Stimulated activated CD4-positive, alpha-beta T cell treated with anti-CD3 and anti-CD28 coated beads, Interleukin-15, amount 100 ng/mL, for 24 hours (primary cell): ENCODE results near the gene CHST15.
"Not testable (repeated sequence)": the region's sequence is repeated elsewhere in the genome, so short reads cannot be mapped to it uniquely, and the experiment has no call there.

Source experiments
- DNase-seq: peaks from one replicate; pipeline ENCODE4 v3.0.0-alpha.2; 2020

CHST15 gene

GRCh38 chr10:124124123-124124768, 30.8 kb upstream of the CHST15 start:
- DNase-seq, result no peak

GRCh38 chr10:124123156-124123555, 29.8 kb upstream of the CHST15 start:
- no peak for DNase-seq

GRCh38 chr10:124122211-124122610, 28.8 kb upstream of the CHST15 start:
- DNase-seq, result no peak

DNA sequence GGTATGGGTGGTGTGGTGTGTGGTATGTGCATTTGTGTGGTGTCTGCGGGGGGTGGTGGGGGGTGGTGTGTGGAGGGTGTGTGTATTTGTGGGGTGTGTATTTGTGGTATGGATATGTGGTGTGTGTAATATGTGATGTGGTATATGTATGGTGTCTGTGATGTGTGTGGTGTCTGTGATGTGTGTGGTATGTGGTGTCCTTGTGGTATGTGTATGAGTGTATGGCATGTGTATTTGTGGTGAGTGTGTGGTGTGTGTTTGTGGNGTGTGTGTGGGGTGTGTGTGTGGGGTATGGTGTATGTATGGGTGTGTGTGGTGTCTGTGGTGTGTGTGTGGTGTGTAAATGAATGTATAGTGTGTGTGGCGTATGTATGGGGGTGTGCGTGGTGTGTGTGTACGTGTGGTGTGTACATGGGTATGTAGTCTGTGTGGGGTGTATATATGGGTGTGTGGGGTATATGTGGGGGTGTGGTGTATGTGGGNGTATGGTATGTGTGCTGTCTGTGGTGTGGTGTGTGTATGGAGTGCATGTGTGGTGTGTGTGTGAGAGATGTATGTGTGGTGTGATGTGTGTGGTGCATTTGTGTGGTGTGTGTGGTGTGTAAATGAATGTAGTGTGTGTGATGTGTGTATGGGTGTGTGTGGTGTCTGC, 27.1 kb upstream of the CHST15 start:
- no peak for DNase-seq

DNA sequence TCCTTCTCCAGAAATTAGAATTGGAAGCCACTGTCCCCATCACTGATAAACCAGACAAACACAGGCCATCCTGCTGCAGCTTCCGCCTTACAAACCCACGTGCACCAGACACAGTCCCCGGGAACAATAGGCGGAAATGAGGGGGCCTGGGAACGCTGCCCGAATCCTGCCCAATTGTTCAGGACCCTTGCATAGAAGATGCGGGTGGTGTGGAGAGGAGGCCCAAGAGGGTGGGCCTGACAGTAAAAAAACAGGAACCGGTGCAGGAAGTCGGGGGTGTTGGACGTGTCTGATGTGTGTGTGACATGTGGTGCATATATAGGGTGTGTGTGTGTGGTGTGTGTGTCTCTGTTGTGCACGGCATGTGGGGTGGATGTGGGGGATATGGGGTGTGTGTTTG, 26.5 kb upstream of the CHST15 start:
- no peak for DNase-seq

GRCh38 chr10:124119216-124119615, 25.8 kb upstream of the CHST15 start:
- no peak for DNase-seq

GRCh38 chr10:124117833-124118232, 24.4 kb upstream of the CHST15 start:
- no peak for DNase-seq

DNA sequence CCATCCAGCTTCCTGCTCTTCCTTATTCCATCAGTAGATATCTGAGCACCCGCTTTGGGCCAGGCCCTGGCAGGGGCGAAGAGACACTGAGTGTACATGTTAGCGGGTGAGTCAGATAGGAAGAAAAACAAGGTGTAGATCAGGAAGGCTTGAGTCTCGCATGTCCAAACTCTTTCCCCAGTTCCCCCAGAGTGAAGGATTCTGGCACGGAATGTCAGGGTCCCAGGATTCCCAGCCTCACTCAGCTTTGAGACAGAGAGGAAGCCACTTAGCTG, 24.1 kb upstream of the CHST15 start:
- DNase-seq, result no peak

DNA sequence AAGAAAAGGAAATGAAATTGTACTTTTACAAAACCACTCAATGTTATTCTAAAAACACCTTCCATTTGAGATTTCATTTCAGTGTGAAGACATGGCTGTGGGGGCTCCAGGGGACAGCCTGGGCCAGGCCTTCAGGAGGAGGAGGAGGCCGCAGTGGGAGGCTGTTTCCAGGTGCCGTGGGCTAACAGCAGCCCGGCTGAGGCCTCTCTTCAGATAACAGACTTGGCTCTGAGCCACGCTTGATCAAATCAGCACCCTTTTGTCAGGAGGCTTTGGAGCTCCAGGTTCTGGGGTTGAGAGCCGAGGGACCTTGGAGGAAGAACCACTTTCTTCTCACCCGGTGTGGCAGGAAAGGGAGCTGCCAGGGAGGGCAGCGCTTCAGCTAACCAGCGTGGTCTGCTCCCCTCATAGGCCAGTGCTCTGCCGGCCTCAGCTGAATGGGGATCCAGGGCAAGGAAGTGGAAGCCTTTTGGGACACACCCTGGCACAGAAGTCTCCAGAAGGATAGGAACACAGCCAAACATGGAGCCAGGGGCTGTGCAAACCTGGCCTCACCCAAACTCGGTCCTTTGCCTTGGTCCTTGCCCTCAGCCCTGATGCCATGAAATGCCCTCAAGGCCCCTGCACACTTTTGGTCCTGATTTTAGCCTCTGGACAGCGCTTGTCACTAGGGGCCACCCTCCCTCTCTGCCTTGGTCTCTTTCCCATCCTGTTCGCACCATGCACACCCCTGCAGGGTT, 23.5 kb upstream of the CHST15 start:
- no peak for DNase-seq

DNA sequence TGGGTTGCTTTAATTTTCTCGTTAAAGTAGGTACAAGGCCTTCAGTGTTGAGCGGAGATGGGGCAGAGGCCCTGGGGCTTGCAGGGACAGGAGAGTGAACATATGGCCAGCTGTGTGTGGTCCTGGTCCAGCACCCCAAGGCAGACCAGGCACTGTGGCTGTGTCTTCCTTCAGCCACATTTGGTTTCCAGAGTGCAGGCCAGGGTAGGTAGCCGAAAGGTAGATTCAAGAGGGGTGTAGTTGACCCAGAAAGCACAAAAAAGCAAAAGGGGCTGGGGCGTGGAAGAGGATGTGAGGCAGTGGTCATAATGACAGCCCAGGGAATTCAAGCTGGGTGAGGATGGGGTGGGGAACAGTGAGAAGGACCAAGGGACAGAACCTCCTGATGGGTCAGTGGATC, 21.3 kb upstream of the CHST15 start:
- DNase-seq, result no peak

- no peak for DNase-seq
Measured at GRCh38 chr10:124112891-124113580, 19.6 kb upstream of the CHST15 start.

GRCh38 chr10:124110882-124111281, 17.5 kb upstream of the CHST15 start:
- no peak for DNase-seq

- DNase-seq, result no peak
Measured at GRCh38 chr10:124109261-124109660, 15.9 kb upstream of the CHST15 start.

DNA sequence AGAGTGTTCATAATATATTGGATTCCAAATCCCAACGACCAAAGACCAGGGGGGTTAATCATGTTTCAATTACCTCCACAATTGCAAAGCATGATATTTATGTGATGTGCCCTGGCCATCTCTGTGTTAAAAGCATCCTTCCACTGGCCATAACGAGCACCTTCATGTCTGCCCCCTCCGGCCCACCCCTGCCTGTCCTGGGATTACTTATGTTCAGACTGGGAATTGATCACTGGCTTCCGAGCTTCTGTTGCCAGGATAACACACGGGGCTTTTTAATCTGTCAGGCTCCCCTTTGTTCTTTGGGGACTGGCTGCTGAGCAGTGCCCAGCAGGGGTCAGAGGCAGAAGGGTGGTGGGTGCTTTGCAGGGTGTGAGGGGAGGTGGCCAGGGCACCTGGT, 13.7 kb upstream of the CHST15 start:
- no peak for DNase-seq

DNA sequence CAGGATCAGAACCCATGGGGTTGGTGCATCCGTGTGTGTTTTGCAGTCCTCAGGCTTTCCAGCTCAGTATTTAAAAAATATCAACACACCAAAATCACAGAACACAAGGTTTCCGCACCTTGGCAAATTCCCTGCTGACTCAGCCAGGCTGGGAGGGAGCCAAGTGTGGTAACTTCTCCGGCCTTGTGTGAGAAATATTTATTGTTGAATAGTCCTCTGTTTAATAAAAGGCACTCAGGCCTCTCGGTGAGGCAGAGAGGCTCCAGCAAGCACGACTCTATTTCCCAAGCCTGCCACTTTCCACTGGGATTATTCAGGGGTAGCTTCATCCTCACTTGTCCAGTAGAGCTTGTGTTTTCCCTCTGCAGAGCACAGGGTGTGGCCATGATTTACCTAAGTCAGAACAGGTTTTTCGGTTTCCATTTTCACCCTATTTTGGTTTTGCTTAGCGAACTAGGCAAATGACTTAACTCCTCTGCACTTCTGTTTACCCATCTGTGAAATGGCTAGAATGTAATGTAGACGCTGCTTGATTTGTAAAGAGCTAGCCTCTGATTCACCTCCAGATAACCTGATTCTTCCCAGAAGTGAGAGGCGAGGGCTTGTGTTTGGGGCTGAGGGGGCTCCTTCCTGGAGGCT, 13.0 kb upstream of the CHST15 start:
- no peak for DNase-seq

GRCh38 chr10:124105594-124105993, 12.2 kb upstream of the CHST15 start:
- no peak for DNase-seq

DNA sequence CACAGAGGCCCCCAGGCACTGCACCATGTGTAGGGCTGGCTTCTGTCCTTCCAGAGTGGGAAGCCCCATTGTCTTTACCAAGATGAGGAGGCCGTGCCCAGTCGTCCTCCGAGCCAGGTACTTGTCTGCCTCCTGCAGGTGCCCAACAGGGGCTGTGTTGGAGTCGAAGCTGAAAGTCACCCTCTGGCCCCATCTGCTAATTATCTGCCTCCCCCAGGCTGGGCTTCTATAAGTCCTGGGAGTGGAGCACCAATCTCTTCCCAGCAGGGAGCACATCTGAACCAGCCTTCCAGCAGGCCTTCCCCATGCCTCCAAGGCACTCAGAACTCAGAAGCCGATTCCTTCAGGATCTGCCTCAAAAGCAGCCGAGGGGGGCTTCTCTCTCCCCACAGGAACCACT, 11.6 kb upstream of the CHST15 start:
- DNase-seq, result no peak

DNA sequence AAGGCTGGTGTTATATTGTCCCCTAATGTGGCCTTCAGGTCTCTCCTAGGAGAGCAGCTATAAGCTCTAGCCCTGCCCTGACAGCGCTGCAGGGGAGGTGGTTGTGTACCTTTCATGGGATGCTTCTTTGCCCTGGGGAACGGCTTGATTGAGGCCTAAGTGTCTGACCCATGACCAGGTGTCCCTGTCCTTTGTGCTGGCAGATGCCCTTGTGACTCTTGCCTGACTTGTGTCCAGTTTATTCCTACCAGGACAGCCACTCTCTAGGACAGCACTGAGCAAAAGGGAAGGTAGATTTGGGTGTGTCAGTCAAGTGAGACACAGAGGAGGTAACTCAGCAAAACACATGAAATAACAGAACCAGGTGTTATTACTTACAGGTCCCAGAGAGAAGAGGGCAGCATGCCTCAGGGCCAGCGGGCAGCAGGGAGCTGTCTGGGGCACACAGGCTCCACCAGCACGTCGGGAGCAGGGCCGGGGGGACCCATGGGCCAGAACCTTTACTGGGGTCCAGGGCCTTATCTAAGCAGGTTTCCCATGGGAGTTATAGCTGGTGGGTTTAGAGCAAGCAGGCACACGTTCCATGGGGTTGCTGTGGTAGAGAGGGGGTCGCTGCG, 10.7 kb upstream of the CHST15 start:
- DNase-seq, result no peak

DNA sequence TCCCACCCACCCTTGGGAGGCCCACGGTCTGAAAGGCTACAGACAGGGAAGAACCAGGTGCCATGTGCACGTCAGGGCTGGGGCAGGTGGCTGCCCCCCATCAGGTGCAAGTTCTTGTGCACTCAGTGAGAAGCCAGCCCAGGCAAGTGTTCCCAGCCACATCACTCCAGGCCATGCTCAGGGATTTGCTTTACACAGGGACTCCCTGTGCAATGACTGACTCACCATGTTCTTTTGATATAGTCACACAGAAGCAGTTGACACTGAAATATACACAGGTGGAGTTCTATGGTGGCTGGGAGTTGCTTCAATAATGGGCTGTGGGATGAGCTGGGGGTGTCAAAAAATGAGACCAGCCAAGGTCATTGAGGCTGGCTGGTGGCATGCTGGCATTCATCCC, 8.0 kb upstream of the CHST15 start:
- DNase-seq, result no peak

DNA sequence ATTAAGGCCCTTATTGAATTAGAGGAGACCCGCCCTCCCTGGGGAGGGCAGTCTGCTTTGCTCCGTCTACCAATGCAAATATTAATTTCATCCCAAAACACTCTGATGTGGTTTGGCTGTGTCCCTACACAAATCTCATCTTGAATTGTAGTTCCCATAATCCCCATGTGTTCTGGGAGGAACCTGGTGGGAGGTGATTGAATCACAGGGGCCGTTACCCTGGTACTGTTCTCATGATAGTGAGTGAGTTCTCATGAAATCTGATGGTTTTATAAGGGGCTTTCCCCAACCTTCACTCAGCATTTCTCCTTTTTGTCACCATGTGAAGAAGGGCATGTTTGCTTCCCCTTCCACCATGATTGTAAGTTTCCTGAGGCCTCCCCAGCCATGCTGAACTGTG, 7.3 kb upstream of the CHST15 start:
- DNase-seq, result not testable (repeated sequence)

DNA sequence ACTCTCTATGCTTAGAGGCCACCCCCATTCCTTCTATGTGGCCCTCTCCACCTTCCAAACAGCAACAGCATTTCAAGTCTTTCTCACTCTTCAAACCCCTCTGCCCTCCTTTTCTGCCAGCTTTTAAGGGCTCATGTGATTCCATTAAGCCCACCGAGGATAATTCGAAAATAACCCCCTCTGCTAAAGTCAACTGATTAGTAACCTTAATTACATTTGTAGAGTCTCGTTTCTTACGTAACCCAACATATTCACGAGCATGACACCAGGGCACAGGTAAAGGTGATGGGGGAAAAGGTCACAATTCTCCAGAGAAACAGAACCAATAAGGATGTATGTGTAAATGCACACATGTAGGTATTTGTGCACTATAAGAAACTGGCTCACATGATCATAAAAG, 6.7 kb upstream of the CHST15 start:
- DNase-seq, result no peak

DNA sequence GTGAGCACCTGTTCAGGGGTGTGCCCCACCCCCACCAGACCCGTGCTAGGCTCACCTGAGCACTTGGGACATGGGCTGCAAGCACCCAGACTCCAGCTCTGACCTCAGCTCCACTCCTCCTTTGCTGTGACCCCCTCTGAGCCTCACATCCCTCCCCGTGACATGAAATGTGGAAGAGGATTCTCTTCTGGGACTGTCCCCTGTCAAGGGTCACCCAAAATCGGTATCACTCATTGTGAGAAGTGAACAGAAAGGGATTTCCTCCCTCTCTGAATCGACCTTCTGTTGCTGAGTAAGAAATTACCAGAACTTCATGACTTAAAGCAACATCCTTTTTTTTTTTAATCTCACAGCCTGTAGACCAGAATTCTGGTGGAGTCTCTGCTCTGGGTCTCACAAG, 6.2 kb upstream of the CHST15 start:
- no peak for DNase-seq

GRCh38 chr10:124098575-124098974, 5.2 kb upstream of the CHST15 start:
- no peak for DNase-seq
